GM18519 (cell line): ENCODE measurements around the gene DIP2B.
"Not testable (repeated sequence)": the region's sequence is repeated elsewhere in the genome, so short reads cannot be mapped to it uniquely, and the experiment has no call there.

Experiments
- ATAC-seq: cut with Tn5 transposase; IDR thresholded peaks from one replicate; pipeline ENCODE4 v1.9.1; 2021; ENCODE audit warnings: mild to moderate bottlenecking, moderate library complexity; ENCODE audit not compliant: unreplicated experiment, low FRiP score

Gene DIP2B

GRCh38 chr12:50520416-50521207, 15.8 kb downstream of the DIP2B start:
- no peak for ATAC-seq

GRCh38 chr12:50521781-50522180, 17.0 kb downstream of the DIP2B start:
- not testable (repeated sequence) for ATAC-seq

- ATAC-seq: no peak
Observed at GRCh38 chr12:50523772-50524171, 19.0 kb downstream of the DIP2B start.

GRCh38 chr12:50524621-50525020, 19.8 kb downstream of the DIP2B start:
- ATAC-seq: no peak

- no peak for ATAC-seq
Observed at GRCh38 chr12:50525422-50525821, 20.6 kb downstream of the DIP2B start.

DNA sequence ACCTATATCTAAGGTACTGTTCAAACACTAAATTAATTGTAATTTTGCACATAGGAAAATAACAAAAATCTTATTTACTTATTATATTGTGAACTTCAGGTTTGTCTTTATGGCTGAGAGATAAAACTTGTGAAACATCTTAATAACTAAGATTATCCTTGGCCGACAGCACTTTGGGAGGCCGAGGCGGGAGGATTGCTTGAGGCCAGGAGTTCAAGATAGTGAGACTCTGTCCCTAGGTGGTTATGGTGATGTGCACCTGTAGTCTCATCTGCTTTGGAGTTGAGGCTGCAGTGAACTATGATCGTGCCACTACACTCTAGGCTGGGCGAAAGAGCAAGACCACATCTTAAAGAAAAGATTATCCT, 22.6 kb downstream of the DIP2B start:
- ATAC-seq: no peak

- ATAC-seq: no peak
Observed at GRCh38 chr12:50528800-50529199, 24.0 kb downstream of the DIP2B start.

- no peak for ATAC-seq
Observed at GRCh38 chr12:50529345-50529744, 24.6 kb downstream of the DIP2B start.

- ATAC-seq: no peak
Observed at GRCh38 chr12:50530532-50530931, 25.7 kb downstream of the DIP2B start.

- no peak for ATAC-seq
Observed at GRCh38 chr12:50533203-50533584, 28.4 kb downstream of the DIP2B start.

DNA sequence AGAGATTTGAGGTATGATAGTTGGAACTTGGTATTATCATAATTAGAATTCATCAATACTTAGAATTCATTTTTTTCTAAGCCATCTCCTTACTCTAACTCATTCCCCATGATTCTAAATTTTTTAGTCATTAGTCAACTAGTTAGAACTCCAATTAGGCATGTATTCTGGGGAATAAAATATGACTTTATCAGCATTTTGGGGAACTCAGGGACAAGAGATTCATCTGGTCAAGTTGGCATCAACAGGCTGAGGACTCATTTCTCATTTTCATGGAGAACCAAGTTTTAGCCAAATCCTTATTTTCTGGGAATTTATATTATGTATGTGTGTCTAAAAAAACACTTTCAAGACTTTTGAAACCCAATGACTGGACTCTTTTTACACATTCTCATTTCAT, 29.2 kb downstream of the DIP2B start:
- ATAC-seq: no peak

GRCh38 chr12:50536831-50537537, 32.2 kb downstream of the DIP2B start:
- ATAC-seq: no peak

DNA sequence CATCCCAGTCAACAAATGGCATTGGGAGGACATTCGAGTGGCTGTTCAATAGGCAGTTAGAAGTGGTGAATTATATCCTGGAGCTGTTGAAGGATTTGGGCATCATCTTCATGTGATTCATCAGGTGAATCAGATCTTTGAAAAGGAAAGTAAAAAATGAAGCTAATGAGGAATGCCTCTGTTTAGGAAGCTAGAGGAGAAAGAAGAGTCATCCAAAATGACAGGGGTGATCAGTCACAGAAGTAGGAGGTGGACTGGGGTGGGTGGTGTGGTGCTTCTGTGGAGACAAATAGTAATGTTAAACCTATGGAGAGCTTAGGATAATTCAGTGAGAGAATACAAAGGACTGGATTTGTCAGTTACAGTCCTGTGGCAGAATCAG, 32.7 kb downstream of the DIP2B start:
- ATAC-seq: no peak

- ATAC-seq: no peak
Observed at GRCh38 chr12:50538182-50538581, 33.4 kb downstream of the DIP2B start.

- ATAC-seq: no peak
Observed at GRCh38 chr12:50541139-50541538, 36.4 kb downstream of the DIP2B start.

GRCh38 chr12:50542448-50542847, 37.7 kb downstream of the DIP2B start:
- ATAC-seq: no peak

DNA sequence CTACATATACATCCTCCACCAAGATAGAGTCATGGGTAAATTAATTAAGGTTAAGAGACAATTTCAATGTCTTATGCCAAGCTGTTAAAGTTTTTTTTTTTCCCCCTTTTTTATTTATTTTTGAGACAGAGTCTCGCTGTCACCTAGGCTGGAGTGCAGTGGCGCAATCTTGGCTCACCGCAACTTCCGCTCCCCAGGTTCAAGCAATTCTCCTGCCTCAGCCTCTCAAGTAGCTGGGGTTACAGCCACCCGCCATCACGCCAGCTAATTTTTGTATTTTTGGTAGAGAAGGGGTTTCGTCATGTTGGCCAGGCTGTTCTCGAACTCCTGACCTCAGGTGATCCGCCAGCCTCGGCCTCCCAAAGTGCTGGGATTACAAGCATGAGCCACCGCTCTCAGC, 38.4 kb downstream of the DIP2B start:
- not testable (repeated sequence) for ATAC-seq

GRCh38 chr12:50545213-50545612, 40.4 kb downstream of the DIP2B start:
- ATAC-seq: no peak

DNA sequence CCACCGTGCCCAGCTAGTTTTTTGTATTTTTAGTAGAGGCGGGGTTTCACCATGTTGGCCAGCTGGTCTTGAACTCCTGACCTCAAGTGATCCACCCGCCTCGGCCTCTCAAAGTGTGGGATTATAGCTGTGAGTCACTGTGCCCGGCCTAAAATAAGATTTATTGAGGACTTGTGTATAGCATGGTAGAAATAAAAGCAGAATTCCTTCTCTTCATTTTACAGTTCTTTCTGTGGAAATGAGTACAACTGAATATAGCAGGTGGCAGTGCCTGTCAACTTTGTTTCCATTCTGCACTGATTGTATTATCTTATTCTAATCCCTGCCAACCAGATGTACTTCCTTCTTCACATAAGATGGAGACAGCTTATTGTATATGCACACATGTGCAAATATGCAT, 41.0 kb downstream of the DIP2B start:
- ATAC-seq: no peak

GRCh38 chr12:50546441-50547318, 41.9 kb downstream of the DIP2B start:
- no peak for ATAC-seq

DNA sequence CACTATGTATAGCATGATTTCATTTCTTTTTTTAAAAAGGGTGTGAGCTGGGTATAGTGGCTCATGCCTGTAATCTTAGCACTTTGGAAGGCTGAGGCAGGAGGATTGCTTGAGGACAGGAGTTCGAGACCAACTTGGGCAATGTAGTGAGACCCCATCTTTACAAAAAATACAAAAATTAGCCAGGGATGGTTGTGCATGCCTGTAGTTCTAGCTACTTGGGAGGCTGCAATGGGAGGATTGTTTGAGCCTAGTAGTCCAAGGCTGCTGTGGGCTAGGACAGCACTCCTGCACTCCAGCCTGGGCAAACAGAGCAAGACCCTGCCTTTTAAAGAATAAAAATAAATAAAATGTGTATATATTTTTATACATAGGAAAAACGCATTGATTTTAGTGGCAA, 43.0 kb downstream of the DIP2B start:
- no peak for ATAC-seq
